Measurements from ENCODE around the gene HOXA9. TPM values are rescaled to one million over a fixed set of nuclear protein-coding genes. Genes with fewer than 3 reads are reported as not detected.

HOXA9 gene
- total and polyA plus RNA-seq, 2 of the 8 experiments (the other 6 are each of a cell fraction or from before 2014, with no cell fraction given): not detected

- no peaks in the 10 kb centered on the region; a peak in 1 of 8 replicates for H3K36me3 ChIP-seq (ENCODE audit: control insufficient read depth in 2 of 4, insufficient read depth in 4 of 4, low read length in 3 of 4)
- H2BK15ac ChIP-seq (ENCODE audit: low read length): no peak overlapping the region
- no peak overlapping the region for H3K56ac ChIP-seq (replicated peaks; ENCODE audit: insufficient read length, low read depth, low read length)
- 15% methylated on average over 18 of the region's 19 CpGs; no CpG with 5 or more reads in 1 of the 2 experiments for WGBS, 2 experiments (ENCODE audit: extremely low coverage in 1 of 2, insufficient coverage in 1 of 2, insufficient read length in 1 of 2, insufficient replicate concordance in 2 of 2, low coverage in 1 of 2, low lambda C conversion rate in 2 of 2, missing lambda C conversion rate in 1 of 2)
- H3K4me3 ChIP-seq (ENCODE audit: extremely low read depth in 1 of 4, insufficient read depth in 2 of 4, low read depth in 3 of 4, low read length in 4 of 4): no peak overlapping the region
- FAIRE-seq (no peak), DNase-seq (ENCODE audit: low read depth in 1 of 2, low spot score in 2 of 2) (peak in 1 of 2 experiments; percentile 47)
- H3K79me2 ChIP-seq (ENCODE audit: control insufficient read depth in 1 of 2, insufficient read depth in 2 of 2, low read length in 2 of 2): no peaks in the 10 kb centered on the region
- no peak overlapping the region for H4K5ac ChIP-seq (ENCODE audit: insufficient read length, low read depth, low read length)
- no peak overlapping the region for H3K23ac ChIP-seq (ENCODE audit: insufficient read length)
- no peak overlapping the region for H4K8ac ChIP-seq (ENCODE audit: extremely low read depth, insufficient read depth, low read length)
- peak overlapping the region in 1 of 2 experiments; percentile 20; a peak in 1 of 4 replicates for H3K4me2 ChIP-seq (ENCODE audit: insufficient read depth in 1 of 2, low read depth in 2 of 2, low read length in 2 of 2)
- 0 out of 2 replicates have a peak overlapping the region, but pooled peaks have one; percentile 27 for H2BK12ac ChIP-seq (ENCODE audit: low read depth, low read length)
- peaks cover 25 to 34% of the 10 kb centered on the region in 2 experiments for H4K20me1 ChIP-seq (replicated peaks in 1 of 2; ENCODE audit: control insufficient read depth in 1 of 2, insufficient read depth in 2 of 2, low read length in 2 of 2)
- ChIA-PET CTCF (ENCODE audit: partially characterized antibody) (interaction anchor here (0.8 to 4.8 kb wide), 6 partner anchors 9 to 340 kb away, joined by 3 to 33 read pairs (median 3); partner anchors contain the start of gene HOXA5), POLR2A (ENCODE audit: partially characterized antibody) (interaction anchor here (1.3 kb wide), 1 partner anchor 12 kb away, joined by 5 read pairs; no protein-coding TSS in a partner anchor)
- H3K27me3 ChIP-seq (replicated peaks in 1 of 4; ENCODE audit: control insufficient read depth in 3 of 4, extremely low read depth in 1 of 4, insufficient read depth in 3 of 4, low read length in 3 of 4): peaks cover 97 to 99% (median 98%) of the 10 kb centered on the region in 4 experiments
- peaks cover 0 to 6% (median 1%) of the 10 kb centered on the region in 4 experiments; a peak in 4 of 7 replicates for H3K4me1 ChIP-seq (replicated peaks in 1 of 4; ENCODE audit: control insufficient read depth in 3 of 4, insufficient read depth in 4 of 4, low read length in 3 of 4)
- TF ChIP-seq CTBP2 (IDR thresholded peaks at IDR 0.05; ENCODE audit: borderline replicate concordance, insufficient read depth, insufficient read length, low read length) (peak; percentile 71), RNF2 (IDR thresholded peaks at IDR 0.05; ENCODE audit: borderline replicate concordance, low read depth, low read length, missing control alignments, poor library complexity, severe bottlenecking) (peak; percentile 85), SUZ12 (IDR thresholded peaks at IDR 0.05; ENCODE audit: low read length) (peak; percentile 73), TAF7 (optimal IDR thresholded peaks at IDR 0.05; ENCODE audit: borderline replicate concordance, low read depth, low read length) (no peak), EZH2 (IDR thresholded peaks at IDR 0.05; ENCODE audit: low read depth, low read length, severe bottlenecking) (peak; percentile 66), MAFK (IDR thresholded peaks at IDR 0.05; ENCODE audit: low read depth, low read length) (no peak)
- no peak overlapping the region for H2BK5ac ChIP-seq (ENCODE audit: low read depth, low read length)
- no peak overlapping the region for H3K27ac ChIP-seq (ENCODE audit: low read depth, low read length)
- H3K79me1 ChIP-seq (ENCODE audit: low read depth, low read length): no peaks in the 10 kb centered on the region
- H3K23me2 ChIP-seq (ENCODE audit: low read depth, low read length): no peaks in the 10 kb centered on the region; the same call in 1 of the 2 replicates
- H2AK5ac ChIP-seq (ENCODE audit: low read depth, low read length): 0 out of 2 replicates have a peak overlapping the region, but pooled peaks have one; percentile 16
- H4K91ac ChIP-seq (replicated peaks; ENCODE audit: insufficient read length, low read length): no peak overlapping the region
- no peak overlapping the region for H3K14ac ChIP-seq (ENCODE audit: insufficient read length)
- H3K18ac ChIP-seq (ENCODE audit: extremely low read depth, low read length): no peak overlapping the region
- H2BK20ac ChIP-seq (ENCODE audit: low read length): no peak overlapping the region
- H2BK120ac ChIP-seq (replicated peaks; ENCODE audit: low read depth, low read length): no peak overlapping the region
- no peak overlapping the region for H3K9ac ChIP-seq (replicated peaks in 1 of 4; ENCODE audit: extremely low read depth in 1 of 4, low read depth in 3 of 4, low read length in 3 of 4)
- H2AFZ ChIP-seq (ENCODE audit: low read length): no peak overlapping the region
- H3K4ac ChIP-seq (replicated peaks; ENCODE audit: insufficient read length, low read depth, low read length): no peak overlapping the region
- H3K9me3 ChIP-seq (ENCODE audit: insufficient read depth in 2 of 2, low read depth in 1 of 2, low read length in 1 of 2): no peaks in the 10 kb centered on the region
Measured at GRCh38 chr7:27117887-27118491, 47.3 kb downstream of the HOXA9 start.

All from H1 (cell line).